T follicular helper cell (primary cell): ENCODE measurements around the gene CNOT8.
"Not testable (repeated sequence)": the region's sequence is repeated elsewhere in the genome, so short reads cannot be mapped to it uniquely, and the experiment has no call there.

Experiments
- DNase-seq: peaks from one replicate; pipeline ENCODE4 v3.0.0-alpha.2; 2020; ENCODE audit warnings: low read depth

Gene CNOT8

DNA sequence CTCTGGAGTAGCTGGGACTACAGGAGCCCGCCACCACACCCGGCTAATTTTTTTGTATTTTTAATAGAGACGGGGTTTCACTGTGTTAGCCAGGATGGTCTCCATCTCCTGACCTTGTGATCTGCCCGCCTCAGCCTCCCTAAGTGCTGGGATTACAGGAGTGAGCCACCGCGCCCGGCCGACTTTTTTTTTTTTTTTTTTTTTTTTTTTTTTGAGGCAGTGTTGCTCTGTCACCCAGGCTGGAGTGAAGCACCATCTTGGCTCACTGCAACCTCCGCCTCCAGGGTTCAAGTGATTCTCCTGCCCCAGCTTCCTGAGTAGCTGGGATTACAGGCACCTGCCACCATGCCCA lies 22.8 kb upstream of the CNOT8 start:
- not testable (repeated sequence) for DNase-seq

DNA sequence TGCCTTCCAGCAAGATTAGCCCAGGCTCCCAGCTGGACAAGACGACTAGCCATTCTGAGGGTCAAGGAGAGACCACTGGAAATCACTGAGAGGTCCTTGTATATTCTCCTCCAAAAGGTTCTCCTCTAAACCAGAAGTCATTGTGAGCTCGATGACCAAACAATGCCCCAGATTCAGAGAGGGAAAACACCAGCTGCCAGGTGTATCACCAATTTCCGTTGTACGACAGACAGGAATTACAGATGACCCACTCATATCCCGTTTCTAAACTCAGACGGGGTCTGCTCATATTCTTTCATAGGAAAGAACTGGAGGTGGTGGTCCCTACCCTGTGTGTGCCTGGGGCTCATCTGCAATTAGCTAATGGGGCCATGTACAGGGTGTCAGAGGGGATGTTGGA lies 22.2 kb upstream of the CNOT8 start:
- no peak for DNase-seq

DNA sequence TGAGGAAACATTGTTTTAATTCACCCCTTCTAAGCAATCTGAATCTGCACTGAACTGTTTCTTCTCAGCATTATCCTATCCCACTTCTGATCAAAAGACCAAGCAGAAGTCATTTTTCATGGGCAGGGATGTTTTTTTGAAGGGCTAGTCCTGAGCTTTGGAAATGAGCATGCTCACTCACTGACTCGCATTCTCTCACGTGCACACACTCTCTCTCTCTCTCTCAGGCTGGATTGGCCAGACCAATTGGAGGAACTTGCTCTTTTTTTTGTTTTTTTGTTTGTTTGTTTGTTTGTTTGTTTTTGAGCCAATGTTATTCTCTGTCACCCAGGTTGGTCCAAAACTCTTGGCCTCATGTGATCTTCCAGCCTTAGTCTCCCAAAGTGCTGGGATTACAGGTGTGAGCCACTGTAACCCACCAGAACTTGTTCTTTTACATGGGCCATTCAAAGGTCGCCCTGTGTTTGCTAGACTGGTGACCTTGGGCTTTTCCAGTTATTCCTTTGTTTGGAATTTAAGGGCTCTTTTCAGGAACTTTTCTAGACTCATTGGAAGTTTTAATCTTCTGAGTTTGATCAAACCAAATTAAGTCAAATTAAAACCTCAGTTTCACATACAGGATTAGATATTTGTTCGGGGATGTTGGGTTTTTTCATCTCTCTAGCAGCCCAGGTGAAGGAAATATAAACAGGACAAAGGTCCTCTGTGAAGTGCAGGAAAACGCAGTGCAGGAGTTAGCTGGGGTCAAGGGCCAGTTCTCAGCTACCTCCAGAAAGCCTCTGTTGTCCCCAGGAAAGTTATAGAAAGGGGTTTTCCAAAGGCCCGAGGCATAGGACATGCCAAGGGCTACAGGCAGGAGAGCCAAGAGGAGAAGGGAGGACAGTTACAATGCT lies 21.2 kb upstream of the CNOT8 start:
- DNase-seq: no peak

DNA sequence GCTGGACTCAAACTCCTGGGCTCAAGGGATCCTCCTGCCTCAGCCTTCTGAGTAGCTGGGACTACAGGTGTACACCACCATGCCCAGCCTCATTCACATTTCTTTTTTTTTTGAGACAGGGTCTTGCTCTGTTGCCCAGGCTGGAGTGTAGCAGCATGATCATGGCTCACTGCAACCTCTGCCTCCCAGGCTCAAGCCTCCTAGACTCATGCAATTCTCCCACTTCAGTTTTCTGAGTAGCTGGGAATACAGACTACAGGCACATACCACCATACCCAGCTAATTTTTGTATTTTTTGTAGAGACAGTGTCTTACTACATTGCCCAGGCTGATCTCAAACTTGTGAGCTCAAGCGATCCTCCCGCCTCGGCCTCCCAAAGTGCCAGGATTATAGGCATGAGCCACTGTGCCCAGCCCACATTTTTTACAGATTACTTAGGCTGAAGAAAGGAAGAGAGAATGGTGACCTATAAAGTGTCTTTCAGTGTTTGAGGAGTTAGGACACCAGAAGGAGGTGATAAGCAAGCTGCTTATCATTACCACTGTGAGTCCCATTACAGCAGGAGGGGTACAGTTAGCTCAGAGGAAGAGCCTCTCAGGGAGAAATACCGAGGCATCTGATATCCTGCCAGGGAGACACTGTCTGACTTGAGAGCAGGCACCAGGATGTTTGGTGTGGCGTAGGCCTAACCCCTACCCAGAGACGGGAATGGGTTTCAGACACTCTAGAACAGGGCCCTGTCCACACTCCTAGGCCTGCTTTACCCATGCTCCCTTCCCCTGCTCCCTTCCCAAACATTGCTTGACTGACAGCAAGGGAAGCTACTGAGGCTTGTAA lies 17.8 kb upstream of the CNOT8 start:
- DNase-seq: no peak

DNA sequence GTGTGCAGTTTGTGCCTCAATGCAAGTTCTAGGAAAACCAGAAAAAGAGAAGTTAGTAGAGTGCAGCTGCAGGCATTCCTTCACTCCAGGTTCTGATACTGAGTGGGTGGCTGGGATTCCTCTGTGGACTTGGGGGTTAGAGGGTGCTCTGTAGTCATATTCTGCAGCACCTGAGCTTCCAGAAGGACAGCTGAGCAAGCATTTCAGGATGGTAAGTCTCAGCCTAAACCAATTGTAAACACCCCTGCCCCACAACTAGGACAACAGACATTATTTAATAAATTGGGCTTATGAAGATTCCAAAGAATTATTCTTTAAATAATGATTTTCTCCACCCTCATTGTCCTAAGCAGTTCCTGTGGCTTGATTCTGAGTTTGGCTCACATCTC lies 17.2 kb upstream of the CNOT8 start:
- DNase-seq: no peak

DNA sequence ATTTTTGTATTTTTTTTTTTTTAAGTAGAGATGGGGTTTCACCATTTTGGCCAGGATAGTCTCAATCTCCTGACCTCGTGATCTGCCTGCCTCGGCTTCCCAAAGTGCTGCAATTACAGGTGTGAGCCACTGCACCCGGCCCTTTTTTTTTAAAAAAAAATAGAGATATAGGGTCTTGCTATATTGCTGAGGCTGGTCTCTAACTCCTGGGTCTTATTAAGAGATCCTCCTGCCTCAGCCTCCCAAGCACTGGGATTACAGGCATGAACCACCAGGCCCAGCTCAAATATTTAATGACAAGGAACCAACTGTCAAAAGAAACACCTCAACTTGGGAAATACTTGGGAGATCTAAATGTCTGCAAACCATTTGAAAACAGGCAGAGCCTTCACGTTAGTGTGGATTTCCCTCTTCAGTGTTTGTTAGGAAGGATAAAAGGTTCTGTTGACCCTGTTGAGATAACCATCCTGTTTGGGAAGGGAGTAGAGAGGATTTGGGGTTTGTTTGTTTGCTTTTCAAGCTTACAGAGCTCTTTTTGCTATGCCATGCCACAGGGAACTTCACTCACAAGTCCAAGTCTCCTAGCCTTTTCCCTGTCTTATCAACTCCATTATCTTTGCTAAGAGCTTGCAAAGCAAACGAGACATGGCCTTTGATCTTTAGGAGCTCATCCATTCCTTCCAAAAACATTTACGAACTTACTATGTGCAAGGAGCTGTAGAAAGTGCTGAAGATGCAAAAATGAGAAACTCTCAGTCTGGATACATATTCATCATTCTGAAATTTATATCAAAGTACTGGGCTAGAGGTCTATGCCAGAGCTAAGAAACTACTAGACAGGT lies 15.5 kb upstream of the CNOT8 start:
- DNase-seq: no peak

DNA sequence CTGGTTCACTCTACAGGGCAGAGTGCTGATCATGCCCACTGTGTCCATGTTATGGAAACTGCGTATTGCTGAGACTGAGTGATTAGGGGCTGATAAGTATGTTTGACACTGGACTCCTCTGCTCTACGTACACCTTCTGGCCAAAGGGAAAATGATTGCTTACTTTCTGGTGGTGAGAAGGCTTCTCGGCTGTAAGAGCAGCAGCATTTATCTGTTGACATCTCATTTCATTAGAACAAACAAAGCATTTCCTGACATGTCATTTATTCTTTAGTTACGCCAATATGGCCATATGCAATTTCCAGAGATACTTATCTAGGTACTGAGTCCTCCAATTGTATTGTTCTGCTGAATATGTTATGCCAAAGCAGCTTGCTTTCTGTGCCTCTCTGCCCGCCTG lies 13.6 kb upstream of the CNOT8 start:
- no peak for DNase-seq

DNA sequence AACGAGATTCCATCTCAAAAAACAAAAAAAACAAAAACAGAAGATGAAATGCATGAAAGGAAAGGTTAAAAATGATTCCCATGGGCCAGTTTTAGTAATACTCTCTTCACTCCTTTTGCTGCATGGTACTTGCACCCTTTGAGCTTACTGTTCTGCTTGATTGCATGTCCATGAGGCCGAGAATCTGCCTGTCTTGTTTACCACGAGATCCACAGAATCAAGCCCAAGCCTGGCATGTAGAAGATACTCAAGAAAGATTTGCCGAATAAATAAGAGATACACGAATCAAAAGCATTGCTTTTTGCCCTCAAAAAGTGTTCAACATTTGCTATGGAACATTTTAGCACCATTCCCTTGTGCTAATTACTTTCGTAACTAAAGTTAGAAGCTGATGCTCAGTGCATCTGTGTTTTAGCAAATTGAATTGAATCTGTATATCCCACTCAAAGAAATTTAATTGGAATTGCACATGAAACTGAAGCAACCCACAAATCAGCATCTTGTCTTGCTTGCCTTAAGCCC lies 9.1 kb upstream of the CNOT8 start:
- DNase-seq: no peak

DNA sequence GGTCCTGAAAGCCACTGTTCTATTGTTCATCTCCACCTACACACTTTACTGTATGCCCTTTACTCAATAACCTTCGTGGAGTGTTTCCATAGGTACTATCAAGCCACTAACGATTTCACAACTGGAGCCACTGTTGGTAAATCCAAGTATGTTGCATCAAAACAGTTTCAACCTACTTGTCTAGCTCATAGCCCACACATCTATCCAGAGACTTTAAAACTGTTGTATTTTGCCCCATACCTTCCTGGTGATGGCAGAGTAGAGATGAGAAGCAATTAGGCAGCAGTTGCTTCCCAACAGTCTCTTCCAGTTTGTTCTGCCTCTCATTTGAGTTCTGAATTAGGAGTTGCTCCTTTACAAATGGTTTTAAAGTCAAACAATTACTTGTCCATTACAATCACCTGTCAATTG lies 8.6 kb upstream of the CNOT8 start:
- no peak for DNase-seq

DNA sequence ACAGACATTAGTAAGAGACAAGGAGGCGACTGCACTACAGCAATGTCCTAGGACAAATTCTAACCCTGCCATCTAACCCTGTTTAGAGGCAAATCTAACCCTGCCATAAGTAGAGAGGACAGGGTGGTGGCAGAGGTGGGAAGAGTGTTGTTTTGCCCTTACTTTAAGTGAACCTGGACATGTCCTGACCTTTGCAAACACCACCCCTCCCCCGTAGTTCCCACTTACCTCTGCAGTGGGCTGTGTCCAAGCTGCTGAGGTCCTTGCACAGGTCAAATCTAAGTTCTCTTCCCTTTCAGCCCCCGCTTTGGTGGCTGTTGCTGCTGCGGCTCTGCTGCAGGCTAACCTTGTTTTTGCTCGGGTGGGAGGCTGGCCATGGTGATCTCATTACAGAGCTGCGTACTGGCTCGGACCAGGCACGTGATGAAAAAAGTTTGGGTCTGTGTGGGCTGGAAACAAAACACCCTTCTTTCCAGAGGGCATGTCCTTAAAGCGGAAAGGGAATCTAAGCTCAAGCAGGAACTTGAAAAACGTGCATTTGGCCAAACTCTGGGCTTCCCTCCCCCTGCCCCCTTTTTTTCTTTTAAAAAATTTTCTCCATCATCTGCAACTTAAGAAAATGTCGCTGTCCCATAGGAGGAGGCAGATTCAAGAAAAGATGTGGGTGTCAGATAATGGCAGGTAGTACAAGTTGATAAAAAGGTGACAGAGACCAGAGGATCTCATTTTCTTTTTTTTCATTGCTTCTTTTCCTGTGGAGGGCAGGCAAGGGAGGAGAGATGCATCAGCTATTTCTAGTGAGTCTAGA lies 8.0 kb upstream of the CNOT8 start, which contains the start of gene FAXDC2:
FAXDC2 (minus strand) TSS at position 349 of the 808 bp plus-strand sequence. CDS start 12,425 bp downstream, outside the sequence.
- no peak for DNase-seq

DNA sequence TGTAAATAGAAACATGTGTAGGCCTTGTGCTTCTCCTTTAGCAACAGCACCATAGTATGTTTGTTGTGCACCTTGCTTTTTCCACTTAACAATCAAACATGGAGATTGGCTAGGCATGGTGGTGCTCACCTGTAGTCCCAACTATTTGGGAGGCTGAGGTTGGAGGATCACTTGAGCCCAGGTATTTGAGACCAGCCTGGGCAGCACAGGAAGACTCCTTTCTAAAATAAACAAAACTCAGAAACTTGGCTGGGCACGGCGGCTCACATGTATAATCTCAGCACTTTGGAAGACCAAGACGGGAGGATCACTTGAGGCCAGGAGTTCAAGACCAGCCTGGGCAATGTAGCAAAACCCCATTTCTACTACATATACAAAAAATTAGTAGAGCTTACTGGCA lies 7.1 kb upstream of the CNOT8 start:
- DNase-seq: no peak

DNA sequence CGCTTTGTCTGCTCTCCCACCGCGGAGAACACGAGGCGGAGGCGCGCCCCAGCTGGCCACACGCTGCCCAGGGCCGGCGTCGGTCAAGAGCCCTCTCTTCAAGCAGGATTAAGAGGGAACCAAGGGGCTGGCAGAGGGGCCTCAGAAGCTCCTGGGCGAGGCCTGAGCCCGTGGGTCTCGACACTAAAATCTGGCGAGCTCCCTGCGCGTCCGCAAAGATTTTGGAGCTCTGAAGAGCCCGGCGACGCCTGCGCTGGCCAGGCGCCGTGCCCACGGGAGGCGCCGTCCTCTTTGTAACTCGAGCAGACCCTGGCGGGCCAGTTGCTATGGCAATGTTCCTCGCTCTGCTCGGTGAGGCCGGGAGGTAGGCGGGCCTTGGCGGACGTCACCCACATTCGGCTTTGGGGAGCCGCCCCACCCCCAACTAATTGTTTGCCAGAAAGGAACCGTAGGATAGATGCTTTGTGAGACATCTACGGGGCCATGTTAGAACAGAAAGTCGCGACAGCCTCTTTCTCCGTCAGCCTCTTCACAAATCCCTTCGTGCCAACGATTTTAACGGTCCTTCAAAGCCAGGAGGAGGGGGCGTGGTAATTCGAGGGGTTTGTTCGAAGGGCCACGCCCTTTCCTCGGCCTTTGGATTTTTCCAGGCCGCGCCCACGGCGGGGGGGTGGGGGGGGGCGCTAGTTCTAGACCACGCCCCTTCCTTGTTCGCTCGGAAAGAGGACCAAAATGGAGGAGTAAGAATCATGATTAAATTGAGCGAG lies 714 bp upstream of the CNOT8 start:
- peak; percentile 84 for DNase-seq

DNA sequence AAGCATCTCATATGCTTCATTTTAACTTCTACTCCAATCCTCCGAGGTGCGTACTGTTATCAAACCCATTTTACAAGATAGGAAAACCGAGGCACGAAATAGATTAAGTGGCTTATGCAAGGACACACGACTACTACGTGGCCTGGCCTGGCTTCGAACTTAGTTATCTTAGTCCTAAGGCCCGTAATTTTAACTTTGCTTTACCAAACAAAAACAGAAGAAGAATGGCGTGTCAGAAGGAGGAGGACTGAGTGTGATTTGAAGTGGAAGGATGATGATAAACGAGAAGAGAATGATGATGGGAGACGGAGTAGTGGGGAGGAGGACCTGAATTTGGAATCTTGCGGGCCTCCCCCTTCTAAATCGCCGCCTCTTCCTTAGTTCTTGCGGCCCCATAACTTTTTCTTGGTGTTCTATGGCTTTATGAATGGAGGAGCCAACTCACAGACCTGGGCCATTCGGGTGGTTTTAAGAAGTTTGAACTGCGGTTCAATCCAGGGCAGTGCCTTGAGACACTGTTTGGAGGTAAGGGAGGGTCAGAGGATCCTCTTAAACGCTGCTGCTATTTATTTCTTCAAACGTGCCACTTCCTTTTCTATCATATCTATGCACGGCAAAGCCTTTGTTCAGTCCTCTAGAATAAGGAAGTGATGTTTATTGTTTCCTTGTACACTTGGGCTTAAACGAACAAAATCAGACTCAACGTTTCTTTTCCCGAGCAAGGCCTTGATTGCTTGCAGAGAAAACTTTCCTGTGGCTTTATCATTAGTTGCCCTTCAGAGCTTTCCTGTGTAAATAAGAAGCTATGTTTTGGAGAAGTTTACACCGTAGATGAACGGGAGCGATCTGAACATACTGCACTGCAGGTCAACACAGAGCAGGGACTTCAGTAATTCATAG lies 795 bp downstream of the CNOT8 start:
- DNase-seq: no peak

DNA sequence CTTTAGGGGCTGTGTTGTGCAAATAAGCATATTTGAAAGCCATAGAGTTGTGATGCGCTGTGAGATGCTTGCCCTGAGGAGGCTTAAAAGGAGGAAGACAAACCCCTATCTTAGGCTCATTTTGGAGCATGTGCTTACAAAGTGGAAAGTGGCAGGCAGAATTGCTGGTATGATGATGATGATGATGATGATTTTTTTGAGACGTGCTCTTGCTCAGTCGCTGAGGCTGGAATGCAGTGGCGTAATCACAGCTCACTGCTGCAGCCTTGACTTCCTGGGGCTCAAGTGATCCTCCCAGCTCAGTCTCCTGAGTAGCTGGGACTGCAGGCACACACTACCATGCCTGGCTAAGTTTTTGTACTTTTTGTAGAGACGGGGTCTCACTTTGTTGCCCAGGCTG lies 1.7 kb downstream of the CNOT8 start:
- no peak for DNase-seq

DNA sequence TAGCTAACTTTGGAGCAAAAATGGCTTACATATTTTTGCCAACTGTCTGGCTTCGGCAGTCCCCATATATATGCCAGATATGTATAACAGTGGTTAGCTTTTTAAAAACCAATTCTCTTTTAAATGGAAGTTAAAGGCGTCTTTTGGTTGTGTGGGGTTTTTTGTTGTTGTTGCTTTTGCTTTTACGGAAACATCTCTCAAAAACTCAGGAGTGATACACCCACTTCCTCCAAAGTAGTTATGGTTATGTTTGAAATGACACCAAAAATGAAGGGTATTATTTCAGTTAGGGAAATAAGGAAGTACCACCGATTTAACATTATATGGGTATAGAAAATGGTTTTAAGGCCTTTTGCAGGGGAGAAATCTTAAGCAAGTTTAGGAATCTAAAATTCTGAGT lies 2.3 kb downstream of the CNOT8 start:
- DNase-seq: no peak

DNA sequence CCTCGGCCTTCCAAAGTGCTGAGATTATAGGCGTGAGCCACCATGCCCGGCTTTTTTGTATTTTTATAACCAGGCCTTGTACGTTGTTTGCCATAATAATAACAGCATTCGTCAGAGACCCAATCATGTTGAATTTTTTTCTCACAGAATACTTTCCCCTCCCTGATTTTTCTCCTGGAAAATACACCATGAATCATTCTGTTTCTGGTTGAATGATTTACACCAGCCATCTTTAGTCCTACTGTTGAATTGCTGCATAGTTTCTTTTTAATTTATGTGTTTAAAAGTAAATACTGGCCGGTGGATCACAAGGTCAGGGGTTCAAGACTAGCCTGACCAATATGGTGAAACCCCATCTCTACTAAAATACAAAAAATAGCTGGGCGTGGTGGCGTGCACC lies 3.5 kb downstream of the CNOT8 start:
- DNase-seq: no peak

DNA sequence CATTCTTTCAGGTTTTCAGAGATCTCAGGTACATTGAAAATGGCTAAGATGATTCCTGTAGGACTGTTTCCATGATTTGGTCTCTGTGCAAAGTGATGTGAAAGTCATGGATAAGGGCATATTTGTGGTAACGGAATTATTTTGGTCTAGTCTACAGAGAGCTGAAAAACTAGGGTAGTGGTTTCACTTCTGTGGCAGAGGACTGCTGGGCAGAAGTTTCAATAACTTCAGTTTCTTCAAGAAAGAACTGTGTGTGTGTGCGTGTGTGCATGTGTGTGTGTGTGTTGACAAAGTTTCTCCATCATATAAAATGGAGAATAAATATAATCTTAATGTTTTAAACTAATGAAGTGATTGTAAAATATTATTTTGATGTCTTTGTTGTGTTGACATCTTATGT lies 4.3 kb downstream of the CNOT8 start:
- no peak for DNase-seq

DNA sequence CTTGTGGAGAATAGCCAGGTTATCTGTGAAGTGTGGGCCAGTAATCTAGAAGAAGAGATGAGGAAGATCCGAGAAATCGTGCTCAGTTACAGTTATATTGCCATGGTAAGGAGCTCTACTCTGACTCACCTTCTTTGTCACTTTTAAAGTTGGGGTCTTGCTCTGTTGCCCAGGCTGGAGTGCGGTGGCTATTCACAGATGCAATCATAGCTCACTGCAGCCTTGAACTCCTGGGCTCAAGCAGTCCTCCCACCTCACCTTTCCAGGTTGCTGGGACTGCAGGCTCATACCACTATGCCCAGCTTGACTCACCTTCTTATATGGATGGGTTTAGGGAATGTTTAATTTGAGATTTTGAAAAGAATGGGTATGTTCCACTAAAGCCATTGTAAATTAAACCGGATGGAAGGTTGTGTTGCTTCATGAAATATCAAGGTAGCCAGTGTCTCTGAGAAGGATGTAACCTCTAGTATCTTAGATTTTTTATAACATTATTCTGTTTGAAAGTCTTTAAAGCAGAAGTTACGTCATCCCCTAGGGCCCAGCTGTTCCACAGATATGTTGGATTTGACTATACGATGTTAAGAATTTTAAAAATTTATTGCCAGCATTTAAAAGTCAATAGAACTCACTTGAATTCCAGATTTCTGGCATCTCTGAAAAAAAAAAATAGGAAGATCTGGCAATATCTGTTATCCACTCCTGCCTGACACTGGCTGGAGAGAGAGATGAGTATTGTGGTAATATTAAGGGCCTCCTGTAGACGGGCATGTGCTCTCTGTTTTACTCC lies 5.1 kb downstream of the CNOT8 start:
- no peak for DNase-seq
